ENCODE data around the gene HPCAL1.

GRCh38 chr2:10475811-10476660, 173.3 kb downstream of the HPCAL1 start:
- TF ChIP-seq POLR2A (IDR thresholded peaks at IDR 0.05; ENCODE audit: low read depth, low read length) = no peak
- no peak for TF ChIP-seq POLR2AphosphoS5 (IDR thresholded peaks at IDR 0.05; ENCODE audit: low read depth, low read length)

Measured in GM12891 (cell line).